Panc1 (cell line): ENCODE results near the gene SHKBP1. TPM values are rescaled to one million over a fixed set of nuclear protein-coding genes. Genes with fewer than 3 reads are reported as not detected.

Source experiments
- ATAC-seq: fragments of 200-7000 bp; cut with Tn5 transposase; 2 replicates; pipeline ENCODE4 v1.9.1; 2020; ENCODE audit warnings: mild to moderate bottlenecking, moderate library complexity
- BruUV-seq: library from RNA; stranded (reverse); fragments of 400-500 nt; replicated peaks from 2 replicates; lab custom pipeline; 2021; lab: Mats Ljungman, UMichigan
- CTCF ChIA-PET: fragments of 300-600 bp; sonication (Branson Sonifier 250); formaldehyde crosslinking; loops from one replicate; lab custom pipeline; 2022; ENCODE audit warnings: antibody characterized with exemption; lab: Charles Lee
- POLR2A ChIA-PET: fragments of 300-600 bp; sonication (Branson Sonifier 250); formaldehyde crosslinking; loops from one replicate; lab custom pipeline; 2022; ENCODE audit warnings: antibody characterized with exemption; lab: Charles Lee
- DNase-seq: peaks from one replicate; pipeline ENCODE4 v3.0.0-alpha.2; 2010; ENCODE audit warnings: low read depth, low spot score
- H3K27ac ChIP-seq: 2 replicates; pipeline ENCODE4 v1.5.1; 2011; ENCODE audit warnings: mild to moderate bottlenecking, low read length, inconsistent platforms
- H3K27me3 ChIP-seq: fragments of 200-500 bp; sonication (Bioruptor generic); 2 replicates; pipeline ENCODE4 v1.6.0; 2014; ENCODE audit warnings: low read length, inconsistent platforms; ENCODE audit not compliant: control insufficient read depth, insufficient read depth
- H3K36me3 ChIP-seq: fragments of 200-500 bp; sonication (Bioruptor generic); 2 replicates; pipeline ENCODE4 v1.5.1; 2014; ENCODE audit warnings: inconsistent platforms, mild to moderate bottlenecking, low read length, moderate library complexity; ENCODE audit not compliant: control insufficient read depth, insufficient read depth
- H3K4me1 ChIP-seq: 2 replicates; pipeline ENCODE4 v1.5.1; 2011; ENCODE audit warnings: inconsistent platforms, mild to moderate bottlenecking, low read length, moderate library complexity; ENCODE audit not compliant: control insufficient read depth, insufficient read depth
- H3K4me3 ChIP-seq, 2 experiments: 2 replicates each; pipeline ENCODE4 v1.5.1; 2011 to 2012; ENCODE audit warnings: low read depth in 2 of 2, low read length in 2 of 2, mild to moderate bottlenecking in 2 of 2, inconsistent platforms in 1 of 2, moderate library complexity in 1 of 2
- H3K9me3 ChIP-seq: fragments of 200-500 bp; sonication (Bioruptor generic); 2 replicates; pipeline ENCODE4 v1.5.1; 2014; ENCODE audit warnings: low read depth, mild to moderate bottlenecking, inconsistent platforms, low read length, moderate library complexity; ENCODE audit not compliant: control insufficient read depth, insufficient read depth
- CTCF ChIP-seq: fragments of 450-650 bp; IDR thresholded peaks from 2 replicates; pipeline ENCODE4 v1.5.1; 2017; ENCODE audit warnings: mild to moderate bottlenecking
- POLR2AphosphoS5 ChIP-seq: IDR thresholded peaks from 2 replicates; pipeline ENCODE4 v1.6.1; 2012; ENCODE audit warnings: mild to moderate bottlenecking, low read depth, low read length, moderate library complexity
- REST ChIP-seq, 2 experiments: IDR thresholded peaks; 2 replicates each; pipeline ENCODE4 v1.6.1; 2011 to 2012; ENCODE audit warnings: low read depth in 2 of 2, control low read depth in 1 of 2, low read length in 1 of 2, mild to moderate bottlenecking in 1 of 2, moderate library complexity in 1 of 2; ENCODE audit not compliant: insufficient read depth in 1 of 2
- SIN3A ChIP-seq: IDR thresholded peaks from 2 replicates; pipeline ENCODE4 v1.6.1; 2012; ENCODE audit warnings: low read depth, mild to moderate bottlenecking, low read length, moderate library complexity, borderline replicate concordance; ENCODE audit not compliant: insufficient read depth
- TCF7L2 ChIP-seq: IDR thresholded peaks from 2 replicates; pipeline ENCODE4 v1.6.1; 2011; ENCODE audit warnings: mild to moderate bottlenecking, low read depth, low read length, inconsistent platforms
- in situ Hi-C: cut with HindIII; loops from 2 replicates; pipeline ENCODE4 v1.10.0; 2016; ENCODE audit warnings: low sequenced_read_pairs, low pct_unique_long_range_greater_than_20kb
- intact Hi-C: fragments of 100-400 bp; cut with micrococcal nuclease; formaldehyde crosslinking; loops from one replicate; pipeline ENCODE4 v1.10.0; 2022; ENCODE audit not compliant: unreplicated experiment
- total RNA-seq: library from RNA; stranded (reverse); gene quantifications from one replicate; pipeline ENCODE4 v1.2.1, GENCODE V29; 2021; ENCODE audit not compliant: unreplicated experiment

The SHKBP1 gene
- total RNA-seq, 1 experiment from 2014 or later, result 55.9 TPM

GRCh38 chr19:40529093-40529954, 47.3 kb upstream of the SHKBP1 start:
- H3K4me1 ChIP-seq, result peaks cover 8% of the 10 kb centered on the region
- H3K36me3 ChIP-seq, result no peaks in the 10 kb centered on the region
- peak; percentile 38 for DNase-seq
- H3K27ac ChIP-seq, result peak overlapping the region; percentile 44; the same call in 1 of the 2 replicates
- intact Hi-C loops, result no loop called here
- H3K27me3 ChIP-seq, result no peaks in the 10 kb centered on the region
- POLR2A ChIA-PET, result interaction anchor here (0.6 kb wide), 1 partner anchor 91 kb away, joined by 4 read pairs; no protein-coding TSS in a partner anchor
- CTCF ChIA-PET, result interaction anchor here (0.6 kb wide), 2 partner anchors 11 to 27 kb away, joined by 3 read pairs; no protein-coding TSS in a partner anchor
- peak; percentile 79 for ATAC-seq
- in situ Hi-C loops, result no loop called here
- BruUV-seq, result no TSS peak
- peak; percentile 94 for TF ChIP-seq CTCF
- TF ChIP-seq REST (IDR thresholded peaks at IDR 0.05; ENCODE audit: insufficient read depth in 1 of 2, low read depth in 2 of 2, low read length in 1 of 2), result no peak
- H3K9me3 ChIP-seq, result no peaks in the 10 kb centered on the region
- H3K4me3 ChIP-seq, result peak overlapping the region; percentile 40 to 45

GRCh38 chr19:40530091-40530901, 46.4 kb upstream of the SHKBP1 start:
- Histone ChIP-seq H3K27ac (no peak overlapping the region), H3K4me1 (peaks cover 8% of the 10 kb centered on the region), H3K27me3 (no peaks in the 10 kb centered on the region), H3K36me3 (no peaks in the 10 kb centered on the region), H3K4me3 (peak overlapping the region; percentile 5 to 40; a peak in 1 of 4 replicates), H3K9me3 (no peaks in the 10 kb centered on the region)
- intact Hi-C loops, result no loop called here
- in situ Hi-C loops, result no loop called here
- ChIA-PET CTCF (no interaction called here), POLR2A (no interaction called here)
- DNase-seq (no peak), ATAC-seq (peak; percentile 47)
- TF ChIP-seq TCF7L2 (no peak), CTCF (peak; percentile 78), POLR2AphosphoS5 (no peak), REST (IDR thresholded peaks at IDR 0.05; ENCODE audit: insufficient read depth in 1 of 2, low read depth in 2 of 2, low read length in 1 of 2) (peak; percentile 86 to 92), SIN3A (no peak)
- BruUV-seq, result no TSS peak
